ENCODE measurements around the gene TRAPPC14.

- TF ChIP-seq EZH2phosphoT487 (IDR thresholded peaks at IDR 0.05; ENCODE audit: insufficient read depth, low read depth) (no peak), EZH2 (IDR thresholded peaks at IDR 0.05; ENCODE audit: insufficient read depth, poor library complexity, severe bottlenecking) (no peak)
These were observed 16.1 kb downstream of the TRAPPC14 start for GRCh38 chr7:100142461-100142860.

Data from GM23248 (cell line).